IgD-negative memory B cell (primary cell): ENCODE results near the gene OR10H4. TPM values are rescaled to one million over a fixed set of nuclear protein-coding genes. Genes with fewer than 3 reads are reported as not detected.
"Not testable (repeated sequence)": the region's sequence is repeated elsewhere in the genome, so short reads cannot be mapped to it uniquely, and the experiment has no call there.

Experiments
- H3K27ac Mint-ChIP-seq, 3 donors: one replicate each; pipeline ENCODE4 v1.8.0; 2020 to 2022; ENCODE audit warnings: mild to moderate bottlenecking in 3 of 3, mixed read lengths in 3 of 3, moderate library complexity in 1 of 3
- H3K27me3 Mint-ChIP-seq: one replicate; pipeline ENCODE4 v1.8.0; 2021; ENCODE audit warnings: mixed read lengths
- H3K36me3 Mint-ChIP-seq: one replicate; pipeline ENCODE4 v1.8.0; 2020; ENCODE audit warnings: mild to moderate bottlenecking, mixed read lengths
- H3K4me1 Mint-ChIP-seq, 3 donors: one replicate each; pipeline ENCODE4 v1.8.0; 2020 to 2022; ENCODE audit warnings: mixed read lengths in 3 of 3, mild to moderate bottlenecking in 1 of 3
- H3K4me3 Mint-ChIP-seq, 4 donors: one replicate each; pipeline ENCODE4 v1.8.0; 2020 to 2022; ENCODE audit warnings: mild to moderate bottlenecking in 4 of 4, mixed read lengths in 4 of 4, moderate library complexity in 3 of 4
- H3K9me3 Mint-ChIP-seq, 3 donors: one replicate each; pipeline ENCODE4 v1.8.0; 2020 to 2021; ENCODE audit warnings: mixed read lengths in 3 of 3, mild to moderate bottlenecking in 1 of 3
- polyA plus RNA-seq: library from polyadenylated mRNA; unstranded; fragments of 300-500 nt; fragmentation: Illumina TruSeq; gene quantifications from one replicate; pipeline ENCODE4 v1.2.3, GENCODE V29; 2021

Gene OR10H4
- polyA plus RNA-seq, 1 donor from 2014 or later = not detected

GRCh38 chr19:15928321-15928720 is 20.5 kb upstream of the OR10H4 start:
- H3K27me3 Mint-ChIP-seq = peaks cover 45% of the 10 kb centered on the region

GRCh38 chr19:15933761-15934331 is 15.0 kb upstream of the OR10H4 start:
- Mint-ChIP-seq H3K27ac (peak overlapping the region in 1 of 3 donors; percentile 57), H3K27me3 (peaks cover 25% of the 10 kb centered on the region)
- H3K36me3 Mint-ChIP-seq, H3K4me1 Mint-ChIP-seq, H3K9me3 Mint-ChIP-seq, H3K4me3 Mint-ChIP-seq: not testable (repeated sequence)

More at GRCh38 chr19:15928321-15928720, 20.5 kb upstream of the OR10H4 start:
- Mint-ChIP-seq H3K36me3 (no peaks in the 10 kb centered on the region), H3K9me3 (peaks cover 0 to 3% (median 0%) of the 10 kb centered on the region in 3 donors), H3K4me1 (no peaks in the 10 kb centered on the region), H3K27ac (no peak overlapping the region), H3K4me3 (no peak overlapping the region)

GRCh38 chr19:15934332-15935078 is 14.3 kb upstream of the OR10H4 start, which contains the start of gene CYP4F11:
Gene CYP4F11 (minus strand): TSS chr19:15934529. CDS start chr19:15934408, 121 bp downstream.
- H3K4me1 Mint-ChIP-seq = no peaks in the 10 kb centered on the region
- H3K9me3 Mint-ChIP-seq = peaks cover 0 to 9% (median 0%) of the 10 kb centered on the region in 3 donors
- peaks cover 19% of the 10 kb centered on the region for H3K27me3 Mint-ChIP-seq
- H3K27ac Mint-ChIP-seq = peak within 1 kb of the TSS in 1 of 3 donors; percentile 57
- H3K36me3 Mint-ChIP-seq = no peaks in the 10 kb centered on the region
- H3K4me3 Mint-ChIP-seq = peak within 1 kb of the TSS in 2 of 4 donors; percentile 27 to 28

- Mint-ChIP-seq H3K9me3 (peaks cover 0 to 9% (median 0%) of the 10 kb centered on the region in 3 donors), H3K4me1 (peaks cover 0 to under 1% (median 0%) of the 10 kb centered on the region in 3 donors), H3K27ac (no peak overlapping the region), H3K4me3 (peak overlapping the region in 1 of 4 donors; percentile 28), H3K36me3 (no peaks in the 10 kb centered on the region), H3K27me3 (peaks cover 16% of the 10 kb centered on the region)
Observed at GRCh38 chr19:15935167-15935702, 13.6 kb upstream of the OR10H4 start.

GRCh38 chr19:15936173-15936572 is 12.6 kb upstream of the OR10H4 start:
- Mint-ChIP-seq H3K4me3 (no peak overlapping the region), H3K27ac (peak overlapping the region in 1 of 3 donors; percentile 14), H3K9me3 (peaks cover 0 to 9% (median 0%) of the 10 kb centered on the region in 3 donors), H3K27me3 (peaks cover 12% of the 10 kb centered on the region), H3K4me1 (peaks cover 0 to 2% (median 0%) of the 10 kb centered on the region in 3 donors), H3K36me3 (no peaks in the 10 kb centered on the region)

- peaks cover 0 to 2% (median 0%) of the 10 kb centered on the region in 3 donors for H3K4me1 Mint-ChIP-seq
- H3K27ac Mint-ChIP-seq = no peak overlapping the region
- no peaks in the 10 kb centered on the region for H3K36me3 Mint-ChIP-seq
- peaks cover 10% of the 10 kb centered on the region for H3K27me3 Mint-ChIP-seq
- peaks cover 0 to 9% (median 0%) of the 10 kb centered on the region in 3 donors for H3K9me3 Mint-ChIP-seq
- H3K4me3 Mint-ChIP-seq = no peak overlapping the region
Observed at GRCh38 chr19:15936950-15937349, 11.9 kb upstream of the OR10H4 start.

GRCh38 chr19:15937771-15938170 is 11.0 kb upstream of the OR10H4 start:
- Mint-ChIP-seq H3K36me3 (no peaks in the 10 kb centered on the region), H3K27me3 (peaks cover 13% of the 10 kb centered on the region), H3K9me3 (peaks cover 0 to 9% (median 0%) of the 10 kb centered on the region in 3 donors), H3K4me1 (peaks cover 0 to 2% (median 0%) of the 10 kb centered on the region in 3 donors), H3K4me3 (no peak overlapping the region), H3K27ac (no peak overlapping the region)

- Mint-ChIP-seq H3K27me3 (peaks cover 13% of the 10 kb centered on the region), H3K4me3 (no peak overlapping the region), H3K36me3 (peaks cover 4% of the 10 kb centered on the region), H3K4me1 (peaks cover 0 to 2% (median 0%) of the 10 kb centered on the region in 3 donors), H3K27ac (no peak overlapping the region), H3K9me3 (peaks cover 0 to 11% (median 9%) of the 10 kb centered on the region in 3 donors)
Observed at GRCh38 chr19:15944401-15944800, 4.4 kb upstream of the OR10H4 start.

GRCh38 chr19:15945301-15945700 is 3.5 kb upstream of the OR10H4 start:
- Mint-ChIP-seq H3K27ac (no peak overlapping the region), H3K9me3 (peaks cover 0 to 12% (median 9%) of the 10 kb centered on the region in 3 donors), H3K4me1 (peaks cover 0 to under 1% (median 0%) of the 10 kb centered on the region in 3 donors), H3K36me3 (peaks cover 4% of the 10 kb centered on the region), H3K4me3 (no peak overlapping the region), H3K27me3 (peaks cover 11% of the 10 kb centered on the region)

GRCh38 chr19:15954820-15955219 is 6.0 kb downstream of the OR10H4 start:
- no peak overlapping the region for H3K27ac Mint-ChIP-seq
- H3K4me3 Mint-ChIP-seq = no peak overlapping the region
- H3K9me3 Mint-ChIP-seq = peaks cover 0 to 2% (median 0%) of the 10 kb centered on the region in 3 donors
- peaks cover 46% of the 10 kb centered on the region for H3K27me3 Mint-ChIP-seq
- no peaks in the 10 kb centered on the region for H3K36me3 Mint-ChIP-seq
- H3K4me1 Mint-ChIP-seq = no peaks in the 10 kb centered on the region

- Mint-ChIP-seq H3K4me3 (no peak overlapping the region), H3K9me3 (peaks cover 0 to 2% (median 0%) of the 10 kb centered on the region in 3 donors), H3K4me1 (no peaks in the 10 kb centered on the region), H3K27ac (no peak overlapping the region), H3K27me3 (peaks cover 35% of the 10 kb centered on the region), H3K36me3 (no peaks in the 10 kb centered on the region)
Observed at GRCh38 chr19:15962319-15962718, 13.5 kb downstream of the OR10H4 start.

- Mint-ChIP-seq H3K27me3 (peaks cover 26% of the 10 kb centered on the region), H3K9me3 (peaks cover 0 to 2% (median 0%) of the 10 kb centered on the region in 3 donors), H3K4me1 (no peaks in the 10 kb centered on the region), H3K36me3 (no peaks in the 10 kb centered on the region), H3K4me3 (no peak overlapping the region), H3K27ac (no peak overlapping the region)
Observed at GRCh38 chr19:15964231-15964630, 15.4 kb downstream of the OR10H4 start.

GRCh38 chr19:15971224-15971780 is 22.5 kb downstream of the OR10H4 start:
- peaks cover 0 to 4% (median 3%) of the 10 kb centered on the region in 3 donors for H3K9me3 Mint-ChIP-seq
- no peak overlapping the region for H3K27ac Mint-ChIP-seq
- H3K27me3 Mint-ChIP-seq = peaks cover 8% of the 10 kb centered on the region
- peaks cover 0 to 2% (median 0%) of the 10 kb centered on the region in 3 donors for H3K4me1 Mint-ChIP-seq
- no peaks in the 10 kb centered on the region for H3K36me3 Mint-ChIP-seq
- no peak overlapping the region for H3K4me3 Mint-ChIP-seq

GRCh38 chr19:15972043-15972442 is 23.2 kb downstream of the OR10H4 start:
- H3K4me3 Mint-ChIP-seq, H3K36me3 Mint-ChIP-seq, H3K4me1 Mint-ChIP-seq, H3K9me3 Mint-ChIP-seq, H3K27ac Mint-ChIP-seq, H3K27me3 Mint-ChIP-seq: not testable (repeated sequence)

GRCh38 chr19:15974856-15975255 is 26.0 kb downstream of the OR10H4 start:
- H3K4me3 Mint-ChIP-seq = no peak overlapping the region
- H3K27ac Mint-ChIP-seq = no peak overlapping the region
- peaks cover 1 to 4% (median 1%) of the 10 kb centered on the region in 3 donors for H3K9me3 Mint-ChIP-seq
- peaks cover 15% of the 10 kb centered on the region for H3K27me3 Mint-ChIP-seq
- H3K36me3 Mint-ChIP-seq = no peaks in the 10 kb centered on the region
- H3K4me1 Mint-ChIP-seq = peaks cover 0 to 2% (median 0%) of the 10 kb centered on the region in 3 donors
